ENCODE data around the gene KLHL22.

GRCh38 chr22:20458530-20459151 lies 37.0 kb downstream of the KLHL22 start:
- TF ChIP-seq CTCF (conservative IDR thresholded peaks at IDR 0.05; ENCODE audit: low read depth, low read length): no peak
- no peak for TF ChIP-seq EZH2 (IDR thresholded peaks at IDR 0.05; ENCODE audit: low read length, unreplicated experiment)
- no peak for TF ChIP-seq EZH2phosphoT487 (IDR thresholded peaks at IDR 0.05; ENCODE audit: borderline replicate concordance, low read length)

Measured in PC-3 (cell line).